ENCODE data around the gene GADD45G.

DNA sequence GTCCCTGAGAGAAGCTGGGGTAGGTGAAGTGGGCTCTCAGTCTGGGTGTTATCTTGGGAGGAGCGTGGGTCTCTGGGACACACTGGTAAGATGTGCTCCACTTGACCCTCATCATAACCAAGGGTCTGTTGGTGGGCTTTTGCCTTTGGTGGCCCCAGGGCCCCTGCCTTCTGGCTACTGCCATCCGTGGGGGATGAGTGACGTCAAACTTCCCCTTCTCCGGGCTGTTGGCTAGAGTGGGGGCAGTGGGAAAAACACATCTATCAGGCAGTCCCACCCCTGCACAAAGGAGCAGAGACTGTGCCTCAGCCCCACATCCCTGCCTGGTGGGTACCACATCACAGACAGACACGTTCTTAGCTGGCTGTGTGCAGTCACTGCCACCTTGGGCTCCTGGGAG is 35.1 kb downstream of the GADD45G start:
- no peak for TF ChIP-seq POLR2A (IDR thresholded peaks at IDR 0.05)
- TF ChIP-seq, protein P1, sequence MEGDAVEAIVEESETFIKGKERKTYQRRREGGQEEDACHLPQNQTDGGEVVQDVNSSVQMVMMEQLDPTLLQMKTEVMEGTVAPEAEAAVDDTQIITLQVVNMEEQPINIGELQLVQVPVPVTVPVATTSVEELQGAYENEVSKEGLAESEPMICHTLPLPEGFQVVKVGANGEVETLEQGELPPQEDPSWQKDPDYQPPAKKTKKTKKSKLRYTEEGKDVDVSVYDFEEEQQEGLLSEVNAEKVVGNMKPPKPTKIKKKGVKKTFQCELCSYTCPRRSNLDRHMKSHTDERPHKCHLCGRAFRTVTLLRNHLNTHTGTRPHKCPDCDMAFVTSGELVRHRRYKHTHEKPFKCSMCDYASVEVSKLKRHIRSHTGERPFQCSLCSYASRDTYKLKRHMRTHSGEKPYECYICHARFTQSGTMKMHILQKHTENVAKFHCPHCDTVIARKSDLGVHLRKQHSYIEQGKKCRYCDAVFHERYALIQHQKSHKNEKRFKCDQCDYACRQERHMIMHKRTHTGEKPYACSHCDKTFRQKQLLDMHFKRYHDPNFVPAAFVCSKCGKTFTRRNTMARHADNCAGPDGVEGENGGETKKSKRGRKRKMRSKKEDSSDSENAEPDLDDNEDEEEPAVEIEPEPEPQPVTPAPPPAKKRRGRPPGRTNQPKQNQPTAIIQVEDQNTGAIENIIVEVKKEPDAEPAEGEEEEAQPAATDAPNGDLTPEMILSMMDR (IDR thresholded peaks at IDR 0.05): no peak
- no peak for TF ChIP-seq POLR2AphosphoS5 (IDR thresholded peaks at IDR 0.05)

Measured in sigmoid colon (tissue), 4 donors.